ENCODE measurements around the gene STAT5B.
A peak's percentile ranks its signal among the peaks of the same experiment; 100 is the strongest.

Gene STAT5B

GRCh38 chr17:42284566-42284965, 8.4 kb upstream of the STAT5B start:
- DNase-seq: no peak

GRCh38 chr17:42284024-42284369, 7.8 kb upstream of the STAT5B start:
- no peak for DNase-seq

- DNase-seq: no peak
These were observed 7.2 kb upstream of the STAT5B start for GRCh38 chr17:42283241-42284023.

- DNase-seq: no peak
These were observed 6.4 kb upstream of the STAT5B start for GRCh38 chr17:42282478-42283080.

- no peak for DNase-seq
These were observed 5.4 kb upstream of the STAT5B start for GRCh38 chr17:42281571-42282096.

GRCh38 chr17:42279776-42280630, 3.8 kb upstream of the STAT5B start:
- DNase-seq: no peak

GRCh38 chr17:42277342-42277712, 1.1 kb upstream of the STAT5B start:
- no peak for DNase-seq

- no peak for DNase-seq
These were observed 584 bp upstream of the STAT5B start for GRCh38 chr17:42276609-42277341.

GRCh38 chr17:42275527-42276358, 448 bp downstream of the STAT5B start:
- peak; percentile 29 for DNase-seq

- no peak for DNase-seq
These were observed 1.2 kb downstream of the STAT5B start for GRCh38 chr17:42274812-42275526.

GRCh38 chr17:42274253-42274542, 2.0 kb downstream of the STAT5B start:
- no peak for DNase-seq

GRCh38 chr17:42273474-42274252, 2.5 kb downstream of the STAT5B start:
- no peak for DNase-seq

GRCh38 chr17:42272162-42272907, 3.9 kb downstream of the STAT5B start:
- no peak for DNase-seq

- no peak for DNase-seq
These were observed 4.5 kb downstream of the STAT5B start for GRCh38 chr17:42271779-42272035.

GRCh38 chr17:42271006-42271778, 5.0 kb downstream of the STAT5B start:
- DNase-seq: no peak

- no peak for DNase-seq
These were observed 5.6 kb downstream of the STAT5B start for GRCh38 chr17:42270596-42270995.

- no peak for DNase-seq
These were observed 6.0 kb downstream of the STAT5B start for GRCh38 chr17:42270170-42270535.

- no peak for DNase-seq
These were observed 8.0 kb downstream of the STAT5B start for GRCh38 chr17:42268236-42268635.

Data from effector CD4-positive, alpha-beta T cell (primary cell).